IPS-18c (cell line): Measurements from ENCODE around the gene PREP.
"Not testable (repeated sequence)": the region's sequence is repeated elsewhere in the genome, so short reads cannot be mapped to it uniquely, and the experiment has no call there.

ENCODE experiments used
- H3K4me3 ChIP-seq: 2 replicates; pipeline ENCODE4 v1.7.0; 2013; ENCODE audit warnings: low read depth, mild to moderate bottlenecking, low read length, moderate library complexity; ENCODE audit not compliant: insufficient read depth
- H3K9me3 ChIP-seq: one replicate; pipeline ENCODE4 v1.6.1; 2013; ENCODE audit warnings: mild to moderate bottlenecking, low read length, moderate library complexity; ENCODE audit not compliant: control insufficient read depth, insufficient read depth

PREP gene

DNA sequence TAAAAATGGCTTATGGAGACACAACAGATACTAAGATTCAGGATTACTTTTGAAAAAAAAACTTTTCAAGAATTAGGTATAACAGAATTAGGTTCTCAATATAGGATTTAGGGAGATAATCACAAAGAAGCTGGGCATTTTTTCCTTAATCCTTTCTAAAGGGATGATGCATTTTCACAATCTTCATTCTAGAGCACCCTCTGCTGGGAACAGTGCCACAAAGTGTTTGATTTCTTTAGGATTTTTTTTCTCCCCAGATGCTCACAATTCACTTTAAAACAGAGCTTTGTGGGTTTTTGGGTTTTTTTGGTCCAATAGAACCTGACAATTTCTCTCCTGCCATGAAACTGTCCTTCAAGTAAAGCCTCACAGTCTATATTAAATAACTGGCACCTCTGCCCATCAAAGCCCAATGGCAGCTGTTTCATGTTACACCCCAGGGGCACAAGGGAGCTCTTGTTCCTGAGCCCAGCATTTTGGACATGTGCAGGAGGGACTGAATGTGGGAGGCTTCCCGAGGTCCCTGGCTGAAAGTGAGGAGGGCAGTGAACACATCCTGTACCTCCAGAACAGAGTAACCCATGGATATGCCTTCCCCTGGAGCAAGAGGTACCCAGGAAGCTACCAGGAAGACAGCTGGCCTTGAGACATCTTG, 39.7 kb downstream of the PREP start:
- Histone ChIP-seq H3K4me3 (no peak overlapping the region), H3K9me3 (no peaks in the 10 kb centered on the region)

DNA sequence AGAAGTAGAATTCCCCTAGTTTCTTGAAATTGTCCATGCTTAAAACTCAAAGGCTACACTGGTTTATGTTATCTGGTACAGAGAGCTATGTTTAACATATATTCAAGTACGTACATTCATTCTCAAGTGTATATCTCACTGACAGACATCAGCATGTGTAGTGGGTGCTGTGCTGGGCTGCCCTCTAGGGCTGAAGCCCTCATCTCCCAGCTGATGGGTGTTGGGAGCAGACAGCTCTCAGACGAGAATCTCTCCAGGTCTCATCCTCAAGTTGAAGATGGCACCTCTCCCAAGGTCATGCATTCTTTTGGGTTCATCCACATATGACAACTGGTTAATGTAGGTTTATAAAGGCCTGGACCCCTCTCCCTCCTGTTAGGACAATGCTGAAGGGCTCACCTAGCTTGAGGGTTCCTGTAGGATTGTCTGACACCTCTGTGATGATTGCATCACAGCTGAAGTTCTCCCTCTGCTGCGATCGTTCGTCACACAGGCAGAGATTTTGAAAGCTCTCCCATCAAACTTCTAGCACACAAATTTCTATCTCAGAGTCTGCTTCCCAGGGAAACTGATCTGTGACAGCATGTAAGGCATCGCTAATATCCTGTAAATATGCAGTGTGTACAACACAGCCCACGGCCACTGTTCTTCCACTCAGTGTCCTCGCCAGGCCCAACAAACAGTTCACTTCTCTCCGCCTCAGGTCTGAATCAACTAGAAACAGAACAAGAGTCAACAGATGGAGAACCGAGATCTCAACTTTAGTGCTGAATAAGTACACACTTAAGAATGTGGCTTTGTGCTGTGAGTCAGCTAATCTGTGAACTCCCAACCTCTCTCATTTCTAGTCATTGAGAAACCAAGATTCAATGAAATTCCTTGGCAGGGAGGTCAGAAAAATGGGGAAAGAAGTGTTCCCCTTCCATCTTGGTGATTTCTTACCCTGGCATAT, 43.2 kb downstream of the PREP start:
- no peak overlapping the region for H3K4me3 ChIP-seq
- no peaks in the 10 kb centered on the region for H3K9me3 ChIP-seq

DNA sequence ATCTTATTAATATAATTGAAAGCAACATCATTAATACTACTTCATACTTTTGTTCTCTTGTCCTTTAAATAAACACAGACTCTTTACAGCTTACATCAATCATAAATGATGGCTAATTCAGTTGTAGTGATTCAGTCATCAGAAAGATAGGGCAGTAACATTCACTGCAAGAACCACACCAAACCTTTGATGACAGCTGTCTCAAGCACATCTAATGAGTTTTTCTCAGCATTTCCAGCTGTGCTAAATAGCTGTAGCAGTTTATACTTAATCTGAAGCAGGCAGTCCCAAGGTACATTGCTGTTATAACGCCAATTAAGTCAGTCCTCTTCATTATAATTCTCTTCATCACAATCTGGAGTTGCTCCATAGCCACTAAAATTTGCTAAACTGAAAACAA, 45.7 kb downstream of the PREP start:
- H3K4me3 ChIP-seq, result no peak overlapping the region

DNA sequence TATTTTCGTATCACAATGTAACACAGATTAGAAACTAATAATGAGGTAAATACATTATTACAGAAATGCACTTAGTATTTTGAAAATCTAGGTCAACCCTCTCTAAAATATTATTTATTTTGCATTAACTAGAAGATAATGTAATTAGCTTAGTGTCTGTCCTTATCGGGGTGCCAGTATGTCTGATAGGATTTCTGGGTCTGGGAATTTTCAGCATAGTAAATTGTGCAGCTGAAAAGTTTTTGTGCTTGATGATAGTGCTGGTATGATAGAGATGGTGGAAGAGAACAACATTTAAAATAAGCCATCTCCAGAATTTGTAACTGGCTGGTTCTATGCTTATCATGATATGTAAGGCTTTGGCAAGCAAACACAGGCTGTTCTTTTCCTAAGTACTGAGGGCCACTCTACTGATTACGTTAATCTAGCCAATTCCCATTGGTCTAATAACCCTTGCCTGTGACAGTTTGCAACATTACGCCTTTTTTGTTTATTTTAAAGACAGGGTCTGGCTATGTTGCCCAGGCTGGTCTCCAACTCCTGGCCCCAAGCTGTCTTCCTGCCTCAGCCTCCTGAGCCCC, 50.8 kb downstream of the PREP start:
- no peak overlapping the region for H3K4me3 ChIP-seq

More for the DNA sequence above, 45.7 kb downstream of the PREP start:
- no peaks in the 10 kb centered on the region for H3K9me3 ChIP-seq

DNA sequence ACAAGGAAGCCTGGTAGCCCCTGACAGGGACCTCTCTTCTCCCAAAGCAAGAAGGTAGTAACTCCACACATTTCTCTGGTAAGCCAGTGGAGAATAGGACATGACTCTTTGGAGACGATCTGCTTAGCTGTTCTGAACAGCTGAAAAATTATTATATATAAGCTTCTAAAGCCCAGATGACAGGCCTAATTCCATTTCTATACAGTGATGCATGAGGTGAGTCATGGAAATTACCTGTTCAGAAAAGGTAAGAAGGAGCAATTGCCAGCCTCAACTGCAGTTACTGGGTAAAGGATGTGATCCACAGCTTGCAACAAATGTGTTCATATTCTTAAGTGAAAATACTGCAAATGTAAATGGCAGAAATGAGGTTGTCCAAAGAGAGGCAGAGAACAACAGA, 54.0 kb downstream of the PREP start:
- no peak overlapping the region for H3K4me3 ChIP-seq

More for the DNA sequence above, 50.8 kb downstream of the PREP start:
- H3K9me3 ChIP-seq, result no peaks in the 10 kb centered on the region

DNA sequence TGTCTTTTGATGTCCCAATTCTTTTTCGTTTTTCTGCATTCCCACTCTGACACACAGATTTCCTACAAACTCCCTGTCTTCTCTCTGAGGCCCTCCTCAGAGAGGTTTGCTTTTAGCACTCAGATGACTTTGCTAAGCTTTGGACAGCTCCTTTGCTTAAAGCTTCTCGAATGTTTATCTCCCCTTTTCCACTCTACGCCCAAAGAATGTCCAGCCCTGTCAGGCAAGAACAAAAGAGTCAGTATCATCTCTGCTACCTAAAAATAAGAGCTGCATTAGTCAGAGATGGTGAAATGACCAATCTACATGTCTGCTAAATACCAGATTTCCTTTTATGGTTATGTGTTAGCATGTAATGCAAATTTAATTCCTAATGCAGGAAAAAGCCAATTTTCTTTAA, 56.8 kb downstream of the PREP start:
- no peak overlapping the region for H3K4me3 ChIP-seq
- no peaks in the 10 kb centered on the region for H3K9me3 ChIP-seq

More for the DNA sequence above, 54.0 kb downstream of the PREP start:
- H3K9me3 ChIP-seq, result no peaks in the 10 kb centered on the region

DNA sequence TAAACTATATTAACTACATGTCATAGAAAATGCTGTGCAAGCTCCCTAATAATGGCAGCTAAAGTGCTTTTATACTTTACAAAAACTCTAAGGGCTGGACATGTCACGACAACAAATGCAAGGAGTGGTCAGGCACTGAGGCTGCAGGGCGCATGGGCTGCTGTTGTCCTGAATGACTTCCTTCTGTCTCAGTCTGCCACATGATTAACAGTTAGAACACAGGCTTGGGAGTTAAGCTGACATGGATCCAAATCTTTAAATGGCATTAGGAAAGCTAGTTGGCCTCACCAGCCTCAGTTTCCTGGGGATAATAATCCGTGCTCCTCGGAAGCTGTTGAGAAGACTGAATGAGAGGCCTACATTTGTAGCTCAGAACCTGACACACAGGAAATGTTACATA, 57.4 kb downstream of the PREP start:
- H3K9me3 ChIP-seq, result no peaks in the 10 kb centered on the region

DNA sequence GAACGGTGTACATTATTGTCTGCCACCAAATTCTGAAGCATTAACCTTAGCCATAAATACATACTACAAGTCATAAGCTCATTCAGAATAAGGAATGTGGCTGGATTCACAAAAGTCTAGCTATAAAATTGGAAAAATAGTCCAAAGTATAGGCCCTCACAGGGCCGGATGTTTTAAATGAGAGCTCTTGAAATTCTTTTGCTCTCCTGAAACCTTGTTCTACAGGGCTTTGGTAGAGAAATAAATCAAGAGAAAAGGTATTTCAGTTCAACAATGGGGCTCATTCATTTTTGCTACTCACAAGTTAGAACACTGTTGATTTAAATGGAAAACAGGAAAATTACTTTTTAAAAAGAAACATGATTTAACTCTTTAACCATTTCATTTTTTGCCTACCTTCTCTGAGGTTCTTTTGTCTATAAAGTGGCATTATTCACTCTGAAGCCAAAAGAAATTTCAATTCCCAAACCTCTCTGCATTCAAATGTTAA, 58.0 kb downstream of the PREP start:
- H3K4me3 ChIP-seq, result no peak overlapping the region

More for the DNA sequence above, 57.4 kb downstream of the PREP start:
- H3K4me3 ChIP-seq, result no peak overlapping the region

DNA sequence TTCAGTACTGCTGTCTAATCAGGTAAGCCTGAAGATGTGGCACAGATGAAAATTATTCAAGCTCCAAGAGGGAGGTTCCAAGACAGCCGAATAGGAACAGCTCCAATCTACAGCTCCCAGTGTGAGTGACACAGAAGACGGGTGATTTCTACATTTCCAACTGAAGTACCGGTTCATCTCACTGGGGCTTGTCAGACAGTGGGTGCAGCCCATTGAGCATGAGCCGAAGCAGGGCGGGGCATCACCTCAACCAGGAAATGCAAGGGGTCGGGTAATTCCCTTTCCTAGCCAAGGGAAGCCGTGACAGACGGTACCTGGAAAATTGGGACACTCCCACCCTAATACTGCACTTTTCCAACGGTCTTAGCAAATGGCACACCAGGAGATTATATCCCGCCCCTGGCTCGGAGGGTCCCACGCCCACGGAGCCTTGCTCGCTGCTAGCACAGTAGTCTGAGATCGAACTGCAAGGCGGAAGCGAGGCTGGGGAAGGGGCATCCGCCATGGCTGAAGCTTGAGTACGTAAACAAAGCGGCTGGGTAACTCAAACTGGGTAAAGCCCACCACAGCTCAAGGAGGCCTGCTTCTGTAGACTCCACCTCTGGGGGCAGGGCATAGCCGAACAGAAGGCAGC, 64.4 kb downstream of the PREP start:
- H3K9me3 ChIP-seq, result not testable (repeated sequence)

More for the DNA sequence above, 58.0 kb downstream of the PREP start:
- H3K9me3 ChIP-seq, result no peaks in the 10 kb centered on the region

DNA sequence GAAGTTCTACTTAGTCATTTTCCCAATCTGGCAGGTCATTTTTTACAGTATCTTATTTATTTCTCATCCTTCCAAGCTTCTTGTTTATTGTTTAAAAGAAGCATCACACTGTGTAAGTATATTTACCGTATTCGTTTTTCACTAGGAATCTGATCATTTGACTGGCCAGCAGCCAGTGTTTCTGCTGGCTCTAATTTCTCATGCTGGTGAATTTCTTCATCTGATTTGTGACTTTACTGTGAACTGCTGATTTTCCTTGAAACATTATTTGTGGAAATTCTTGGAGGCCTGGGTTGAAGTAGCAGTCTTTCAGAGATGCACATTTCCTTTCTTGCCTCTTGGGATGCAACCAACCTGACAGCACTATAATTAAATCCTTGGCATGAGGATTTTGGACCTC, 65.9 kb downstream of the PREP start:
- Histone ChIP-seq H3K4me3 (no peak overlapping the region), H3K9me3 (no peaks in the 10 kb centered on the region)

More for the DNA sequence above, 64.4 kb downstream of the PREP start:
- H3K4me3 ChIP-seq, result not testable (repeated sequence)

DNA sequence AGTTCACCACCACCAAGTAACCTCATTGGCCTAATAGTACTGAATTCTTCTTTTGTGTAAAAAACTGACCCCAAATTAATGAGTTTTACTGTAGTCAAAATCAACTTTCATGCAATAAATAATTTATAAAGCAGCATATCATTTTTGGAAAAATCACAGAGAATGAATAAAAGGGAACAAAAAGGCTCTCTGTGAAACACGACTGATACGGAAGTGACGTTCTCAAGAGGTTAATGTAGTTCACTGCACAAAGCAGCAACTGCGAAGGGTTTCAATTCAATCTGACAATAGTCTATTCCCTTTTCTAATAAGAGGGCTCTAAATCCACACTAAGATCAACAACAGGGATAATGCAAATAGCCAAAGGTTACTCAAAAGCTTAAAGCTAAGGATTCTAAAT, 70.3 kb downstream of the PREP start:
- no peaks in the 10 kb centered on the region for H3K9me3 ChIP-seq
- no peak overlapping the region for H3K4me3 ChIP-seq

DNA sequence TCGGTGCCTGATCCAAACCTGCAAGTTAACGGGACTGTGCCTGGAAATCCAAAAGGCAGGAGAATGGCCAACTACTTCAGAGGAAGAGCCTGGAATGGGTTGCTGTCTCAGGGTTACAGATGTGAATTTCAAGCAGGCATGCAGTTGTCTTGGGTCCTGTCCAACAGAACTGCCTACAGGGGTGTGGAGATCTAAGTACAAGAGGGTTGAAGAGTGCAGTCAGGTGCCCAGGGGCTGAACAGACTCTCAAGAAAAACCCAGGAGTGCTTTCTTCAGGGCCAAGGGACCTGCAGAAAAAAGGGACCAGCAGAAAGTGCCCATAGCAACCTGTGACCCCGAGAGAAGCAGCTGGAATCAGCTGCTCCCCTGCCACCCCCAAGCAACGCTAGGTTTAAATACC, 71.0 kb downstream of the PREP start:
- Histone ChIP-seq H3K4me3 (no peak overlapping the region), H3K9me3 (no peaks in the 10 kb centered on the region)

DNA sequence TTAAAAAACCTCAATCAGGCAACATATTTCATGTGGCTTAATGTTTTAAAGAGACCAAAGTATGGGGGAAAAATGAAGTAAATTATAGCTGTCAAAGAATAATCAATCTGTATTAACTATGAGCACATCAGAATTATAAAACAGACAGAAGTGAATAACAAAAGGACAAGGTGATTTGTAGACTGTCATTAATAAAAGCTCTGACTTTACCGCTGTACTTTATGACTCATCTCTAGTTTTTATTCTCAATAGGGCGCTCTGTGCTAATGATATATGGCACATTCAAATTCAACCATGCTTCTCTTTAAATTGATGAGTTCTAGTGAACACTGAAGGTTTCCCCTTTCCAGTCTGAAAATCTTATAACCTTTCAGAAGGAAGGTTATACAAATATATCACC, 72.0 kb downstream of the PREP start:
- Histone ChIP-seq H3K9me3 (no peaks in the 10 kb centered on the region), H3K4me3 (no peak overlapping the region)

DNA sequence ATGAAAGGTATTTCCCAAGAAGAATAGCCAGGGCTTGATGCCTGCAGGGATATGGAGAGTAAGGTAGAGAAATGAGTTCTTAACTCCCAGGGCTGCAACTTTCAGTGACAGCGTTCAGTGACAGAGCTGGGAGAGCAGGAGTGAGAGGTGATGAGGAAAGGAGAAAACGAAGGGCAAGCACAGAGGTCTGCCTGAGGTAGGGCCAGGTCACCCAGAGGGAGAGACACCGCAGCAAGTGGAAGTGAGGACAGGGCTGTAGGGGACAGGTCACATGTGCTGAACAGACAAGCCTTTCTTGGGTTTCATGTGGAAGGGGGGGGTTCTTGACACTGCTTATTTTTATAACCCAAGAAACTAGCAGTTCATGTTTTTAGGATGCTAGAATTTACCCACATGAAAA, 72.5 kb downstream of the PREP start:
- no peak overlapping the region for H3K4me3 ChIP-seq
- no peaks in the 10 kb centered on the region for H3K9me3 ChIP-seq

DNA sequence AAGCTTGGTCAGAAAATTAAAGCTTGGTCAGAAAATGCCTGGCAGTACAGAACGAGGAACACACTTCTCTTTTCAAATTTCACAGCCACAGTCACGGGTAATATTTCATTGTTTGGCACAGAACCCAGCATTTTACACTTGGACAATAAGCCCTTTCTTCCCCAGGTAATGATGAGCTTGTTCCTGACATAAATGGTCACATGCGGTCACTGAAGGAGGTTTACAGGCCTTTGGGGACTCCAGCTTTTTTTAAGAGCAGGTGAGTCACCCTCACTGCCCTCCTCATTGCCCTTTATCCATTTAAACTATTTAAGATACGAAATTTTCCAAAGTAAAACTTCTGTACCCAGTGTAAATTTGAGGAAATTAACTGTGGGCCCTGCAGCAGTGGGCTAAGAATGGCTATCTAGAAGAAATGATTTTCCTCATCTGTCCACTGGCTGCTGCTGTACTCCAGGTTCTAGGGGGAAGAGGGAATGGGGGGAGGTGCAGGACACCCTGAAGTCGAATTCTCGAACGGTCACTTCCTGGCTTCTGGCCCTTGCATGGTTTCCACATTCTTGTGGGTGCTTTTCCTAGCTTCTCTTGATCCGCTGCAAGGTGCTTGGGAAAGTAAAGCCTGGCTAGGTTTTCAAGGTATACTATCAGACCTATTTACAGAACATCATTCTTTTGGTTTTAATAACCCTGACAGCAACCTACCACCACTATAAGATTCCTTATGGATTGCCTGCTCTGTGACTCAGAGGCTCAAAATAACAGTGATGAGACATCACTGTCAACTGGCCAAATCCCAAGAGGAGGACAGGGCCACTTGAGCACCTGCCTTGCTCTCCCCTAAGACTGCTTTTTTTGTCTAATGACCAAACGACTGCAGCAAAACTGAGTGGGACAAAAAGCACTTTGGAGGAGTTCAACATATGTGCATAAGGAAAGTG, 75.8 kb downstream of the PREP start:
- Histone ChIP-seq H3K4me3 (no peak overlapping the region), H3K9me3 (no peaks in the 10 kb centered on the region)

DNA sequence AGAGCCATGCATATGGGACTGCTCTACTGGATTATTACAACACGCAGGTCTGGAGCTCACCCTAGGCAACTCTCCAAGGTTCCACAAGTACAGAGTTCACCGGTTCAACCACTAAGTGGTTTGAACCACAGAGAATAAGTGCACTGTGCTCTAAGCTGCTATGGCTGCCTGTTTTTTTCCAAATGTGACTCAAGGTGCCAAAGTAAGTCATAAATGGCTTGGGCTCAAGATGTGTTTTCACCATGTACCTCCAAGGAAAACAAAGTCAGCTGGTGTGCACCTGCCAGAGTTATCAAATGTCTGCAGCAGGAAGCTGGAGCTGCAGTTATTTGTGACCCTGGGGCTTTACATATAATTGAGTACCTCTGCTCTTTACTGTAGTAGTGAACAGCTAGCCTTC, 76.7 kb downstream of the PREP start:
- Histone ChIP-seq H3K9me3 (no peaks in the 10 kb centered on the region), H3K4me3 (no peak overlapping the region)
